Measurements from ENCODE around the gene OR2T34.
"Not testable (repeated sequence)": the region's sequence is repeated elsewhere in the genome, so short reads cannot be mapped to it uniquely, and the experiment has no call there.

Gene OR2T34

GRCh38 chr1:248562672-248563071, 11.9 kb downstream of the OR2T34 start, which contains the start of gene OR2T29:
Gene OR2T29, minus strand, starts transcription at chr1:248562772. Its CDS starts 3,281 bp downstream, at chr1:248559491.
- not testable (repeated sequence) for DNase-seq (ENCODE audit: low spot score)

GRCh38 chr1:248551027-248551426, 23.5 kb downstream of the OR2T34 start:
- not testable (repeated sequence) for DNase-seq (ENCODE audit: low spot score)

GRCh38 chr1:248547383-248547782, 27.2 kb downstream of the OR2T34 start:
- DNase-seq (ENCODE audit: low spot score), result not testable (repeated sequence)

- DNase-seq (ENCODE audit: low spot score), result not testable (repeated sequence)
Observed at GRCh38 chr1:248537449-248537848, 37.1 kb downstream of the OR2T34 start.
